ENCODE data around the gene MAP4K5.
"Not testable (repeated sequence)": the region's sequence is repeated elsewhere in the genome, so short reads cannot be mapped to it uniquely, and the experiment has no call there.

Gene MAP4K5

GRCh38 chr14:50531595-50532501 lies 521 bp downstream of the MAP4K5 start:
- DNase-seq: no peak

DNA sequence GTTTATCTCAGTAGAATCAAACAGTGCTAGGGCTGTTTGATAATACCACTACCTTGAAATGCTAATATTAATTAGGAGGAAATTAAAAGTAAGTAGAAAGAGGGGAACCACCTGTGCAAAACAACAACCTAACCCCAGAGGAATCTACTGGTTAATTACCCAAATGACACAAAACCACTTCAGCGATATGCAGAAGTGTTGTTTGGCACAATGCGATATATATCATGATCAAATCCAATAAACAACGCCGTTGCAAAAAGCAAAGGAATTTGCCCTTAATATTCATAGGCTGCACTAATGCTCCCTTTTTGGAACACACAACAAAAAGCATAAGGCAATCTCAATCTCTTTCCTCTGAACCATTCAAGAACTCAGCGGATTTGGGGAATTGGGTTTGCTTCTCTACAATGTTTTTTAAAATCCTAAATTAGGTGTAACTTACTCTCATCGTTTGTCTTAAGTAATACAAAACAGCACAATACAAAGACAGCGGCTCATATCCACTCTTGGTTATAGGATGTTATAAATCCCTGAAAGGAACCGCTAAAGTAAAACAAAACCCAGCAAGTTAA lies 1.5 kb downstream of the MAP4K5 start:
- no peak for DNase-seq

GRCh38 chr14:50530358-50530757 lies 2.0 kb downstream of the MAP4K5 start:
- DNase-seq: no peak

DNA sequence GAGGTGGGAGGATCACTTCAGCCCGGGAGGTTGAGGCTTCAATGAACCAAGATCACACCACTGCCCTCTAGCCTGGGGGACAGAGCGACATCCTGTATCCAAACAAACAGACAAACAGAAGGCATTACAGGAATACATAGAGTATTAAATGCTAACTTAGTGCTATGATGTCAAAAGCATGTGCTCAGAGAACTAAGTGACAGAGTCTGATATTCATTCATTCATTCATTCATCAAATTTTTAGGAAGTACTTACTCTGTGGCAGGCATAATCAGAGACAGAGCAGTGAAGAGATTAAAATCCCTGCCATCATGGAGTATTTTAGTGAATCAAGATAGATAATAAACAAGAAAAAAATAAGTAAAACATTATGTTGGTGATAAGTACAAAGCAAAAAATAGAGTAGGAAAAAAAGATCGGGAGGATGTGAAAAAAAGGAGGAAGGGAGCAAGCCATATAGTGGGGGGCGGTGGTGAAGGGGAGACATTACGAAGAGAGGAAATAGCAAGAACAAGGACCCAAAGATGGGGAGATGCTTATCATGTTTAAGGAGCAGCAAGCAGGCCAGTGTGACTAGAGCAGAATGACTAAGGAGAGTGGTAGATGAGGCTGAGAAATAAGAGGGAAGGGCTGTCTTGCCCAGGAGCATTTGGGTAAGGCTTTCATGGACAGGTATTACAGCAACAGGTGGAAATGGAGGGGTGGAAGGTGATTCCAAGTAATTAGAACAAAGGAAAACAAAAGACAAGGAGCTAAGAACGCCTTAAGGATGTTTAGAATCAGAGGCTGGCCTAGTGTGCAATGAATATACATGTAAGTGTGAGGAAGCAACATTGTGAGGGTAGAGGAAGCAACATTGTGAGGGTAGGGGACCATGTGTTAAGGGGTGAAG lies 2.8 kb downstream of the MAP4K5 start:
- no peak for DNase-seq

- no peak for DNase-seq
Observed at GRCh38 chr14:50528000-50528399, 4.4 kb downstream of the MAP4K5 start.

- DNase-seq: no peak
Observed at GRCh38 chr14:50524731-50525515, 7.4 kb downstream of the MAP4K5 start.

GRCh38 chr14:50524060-50524459 lies 8.3 kb downstream of the MAP4K5 start:
- no peak for DNase-seq

GRCh38 chr14:50523271-50524041 lies 8.9 kb downstream of the MAP4K5 start:
- DNase-seq: no peak

DNA sequence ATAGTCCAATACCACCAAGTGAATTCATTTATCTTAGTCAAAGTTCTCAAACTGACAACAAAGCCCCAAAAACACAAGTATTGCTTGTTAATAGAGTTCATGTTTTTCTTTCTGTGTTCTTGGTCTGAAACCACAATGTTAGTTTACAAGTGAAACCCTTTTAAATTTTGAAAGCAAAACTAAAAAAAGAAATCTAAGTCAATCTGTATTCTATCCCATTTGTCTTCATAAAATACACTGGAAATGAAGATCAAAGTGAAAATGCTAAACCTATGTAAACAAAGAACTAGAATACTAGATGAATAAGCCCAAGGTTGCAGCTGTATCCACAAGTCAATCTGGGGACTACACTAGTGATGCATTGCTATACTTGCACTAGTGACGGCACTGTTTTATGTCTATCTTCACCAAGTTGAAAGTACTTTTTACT lies 10.4 kb downstream of the MAP4K5 start:
- DNase-seq: no peak

- DNase-seq: peak in 2 of 4 experiments; percentile 5 to 13
Observed at GRCh38 chr14:50520947-50521815, 11.2 kb downstream of the MAP4K5 start.

DNA sequence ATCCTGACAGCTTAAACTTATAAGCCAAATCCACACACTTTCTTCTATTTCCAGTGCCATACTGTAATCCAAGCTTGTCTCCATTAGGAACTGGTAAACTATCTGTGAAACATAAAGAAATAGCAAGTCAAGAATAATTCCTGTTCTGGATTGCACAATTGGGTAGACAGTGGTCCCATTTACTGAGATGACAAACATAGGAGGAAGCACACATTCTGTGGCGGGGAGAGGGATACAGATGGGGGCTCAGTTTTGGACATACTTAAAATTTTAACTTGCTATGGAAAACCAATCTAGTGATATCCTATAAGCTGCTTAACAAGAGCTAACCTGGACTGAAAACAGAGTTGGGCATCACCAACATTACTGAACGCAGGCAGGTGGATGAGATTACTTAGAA lies 16.3 kb downstream of the MAP4K5 start:
- no peak for DNase-seq

DNA sequence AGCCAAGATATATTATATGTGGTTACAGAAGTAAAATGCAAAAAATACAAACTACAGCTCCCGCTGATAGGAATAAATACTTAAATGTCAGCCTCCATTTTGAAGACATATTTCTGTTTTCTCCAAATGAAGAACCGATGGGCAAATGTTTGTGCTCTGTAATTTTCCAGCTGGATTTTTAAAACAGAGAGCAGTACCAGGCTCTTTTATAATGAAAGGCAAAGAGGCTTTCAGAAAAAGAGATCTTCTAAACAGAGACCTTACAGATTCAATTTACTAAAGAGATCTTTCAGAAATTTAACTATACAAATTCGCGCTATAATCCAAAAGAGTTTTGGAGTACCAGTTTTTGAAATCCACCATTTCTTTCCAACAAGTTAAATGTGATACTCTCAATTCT lies 19.9 kb downstream of the MAP4K5 start:
- DNase-seq: no peak

- no peak for DNase-seq
Observed at GRCh38 chr14:50510157-50510556, 22.2 kb downstream of the MAP4K5 start.

- not testable (repeated sequence) for DNase-seq
Observed at GRCh38 chr14:50507078-50507477, 25.3 kb downstream of the MAP4K5 start.

DNA sequence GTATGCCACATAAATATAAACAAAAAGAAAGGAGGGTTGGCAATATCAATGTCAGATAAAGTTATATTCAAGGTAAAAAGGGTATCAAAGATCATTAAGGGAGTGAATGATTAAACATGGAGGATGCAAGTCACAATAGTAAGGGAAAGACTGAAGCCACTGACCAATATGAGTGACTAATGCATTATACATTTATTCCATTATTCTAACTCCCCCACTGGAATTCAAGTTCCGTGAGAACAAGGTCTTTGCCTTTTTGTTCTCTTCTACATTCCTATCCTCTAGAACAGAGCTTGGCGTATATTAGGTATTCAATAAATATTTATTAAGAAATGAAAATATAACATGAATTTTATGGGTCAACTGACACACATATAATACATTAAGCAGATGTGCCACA lies 30.7 kb downstream of the MAP4K5 start:
- no peak for DNase-seq

- DNase-seq: no peak
Observed at GRCh38 chr14:50497351-50497750, 35.0 kb downstream of the MAP4K5 start.

DNA sequence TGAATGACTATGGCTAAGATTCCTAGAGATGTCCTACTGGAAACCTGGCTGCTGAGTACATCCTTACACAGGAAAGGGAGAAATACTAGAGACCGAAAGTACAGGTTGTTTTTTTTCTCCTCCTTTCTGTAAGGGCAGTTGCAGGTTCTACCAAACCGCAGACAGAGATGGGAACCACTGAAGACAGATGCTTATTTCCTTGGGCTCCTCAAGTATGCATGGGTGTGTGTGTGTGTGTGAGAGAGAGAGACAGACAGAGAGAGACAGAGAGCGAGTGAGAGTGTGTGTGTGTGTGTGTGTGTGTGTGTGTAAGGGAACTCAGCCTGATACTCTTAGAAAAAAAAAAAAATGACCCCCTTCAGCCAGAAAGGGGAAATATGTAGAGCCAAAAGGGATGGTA lies 42.5 kb downstream of the MAP4K5 start:
- DNase-seq: no peak

- no peak for DNase-seq
Observed at GRCh38 chr14:50488521-50488920, 43.8 kb downstream of the MAP4K5 start.

- no peak for DNase-seq
Observed at GRCh38 chr14:50479041-50479440, 53.3 kb downstream of the MAP4K5 start.

DNA sequence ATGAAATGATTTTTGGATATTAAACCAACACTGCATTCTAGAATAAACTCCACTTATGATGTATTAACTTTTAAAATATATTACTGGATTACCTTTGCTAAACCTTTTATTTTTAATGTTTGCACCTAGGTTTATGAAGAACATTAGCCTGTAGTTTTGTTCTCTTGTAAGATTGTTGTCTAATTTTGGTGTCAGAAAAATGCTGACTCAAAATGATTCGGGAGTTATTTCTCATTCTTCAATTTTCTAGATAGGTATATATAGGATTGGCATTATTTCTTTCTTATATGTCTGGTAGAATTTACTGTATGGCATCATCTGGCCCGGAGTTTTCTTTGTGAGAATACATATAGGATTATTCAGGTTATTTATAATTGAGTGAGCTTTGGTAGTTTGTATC lies 54.6 kb downstream of the MAP4K5 start:
- no peak for DNase-seq

DNA sequence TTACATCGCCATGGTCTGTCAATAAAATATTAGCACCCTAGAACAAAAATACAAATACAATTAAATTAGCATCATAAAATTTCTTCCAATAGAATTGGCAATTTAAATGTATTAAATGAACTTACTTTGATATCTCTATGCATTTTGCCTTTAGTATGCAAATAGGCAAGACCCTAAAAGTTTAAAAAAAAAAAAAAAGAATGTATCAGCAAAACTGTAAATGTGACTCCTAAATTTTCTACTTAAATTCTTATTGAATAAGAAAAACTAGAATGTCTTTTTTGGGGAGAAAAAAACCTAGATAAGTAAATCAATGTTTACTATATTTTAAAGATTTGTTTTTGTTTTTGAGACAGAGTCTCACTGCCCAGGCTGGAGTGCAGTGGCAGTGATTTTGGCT lies 56.2 kb downstream of the MAP4K5 start:
- no peak for DNase-seq

Measured in activated CD4-positive, CD25-positive, alpha-beta regulatory T cell (primary cell).